Stimulated activated CD4-positive, alpha-beta T cell treated with anti-CD3 and anti-CD28 coated beads, Interleukin-15, amount 100 ng/mL, for 48 hours (primary cell): ENCODE results near the gene SLC1A7.

ENCODE experiments used
- DNase-seq, 2 donors: peaks; one replicate each; pipeline ENCODE4 v3.0.0-alpha.2; 2020; ENCODE audit warnings: low read depth in 2 of 2

The SLC1A7 gene

DNA sequence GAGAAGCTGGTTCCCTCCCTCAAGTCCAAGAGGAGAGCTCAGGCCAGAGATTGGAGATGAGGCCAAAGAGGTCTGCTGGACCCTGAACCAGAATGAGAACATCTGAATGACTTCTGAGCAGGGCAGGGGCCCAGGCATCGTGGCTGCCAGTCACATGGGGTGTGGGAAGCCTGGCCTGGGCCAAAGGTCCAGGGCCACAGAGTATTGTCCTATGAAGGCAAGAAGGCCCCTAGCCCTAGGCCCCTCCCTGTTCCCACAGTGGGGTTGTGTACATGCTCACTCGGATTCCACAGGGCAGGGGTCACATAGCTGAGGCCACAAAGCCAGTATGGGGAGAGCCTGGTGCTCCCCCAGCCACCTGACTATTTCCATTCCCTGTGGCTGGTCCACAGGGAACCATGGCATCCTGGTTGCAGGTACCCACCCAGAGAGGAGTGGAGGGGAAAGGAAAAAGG is 18.5 kb upstream of the SLC1A7 start:
- no peak for DNase-seq

DNA sequence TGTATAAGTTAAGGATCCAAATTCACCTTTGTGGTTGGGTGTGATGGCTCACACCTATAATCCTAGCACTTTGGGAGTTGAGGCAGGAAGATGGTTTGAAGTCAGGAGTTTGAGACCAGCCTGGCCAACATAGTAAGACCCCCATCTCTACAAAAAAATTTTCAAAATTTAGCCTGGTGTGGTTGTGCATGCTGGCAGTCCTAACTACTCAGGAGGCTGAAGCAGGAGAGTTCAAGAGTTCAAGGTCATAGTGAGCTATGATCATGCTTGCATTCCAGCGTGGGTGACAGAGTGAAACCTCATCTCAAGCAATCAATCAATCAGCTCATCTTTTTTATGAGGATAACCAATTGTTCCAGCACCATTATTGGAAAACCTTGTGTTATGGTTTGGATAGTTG is 16.5 kb upstream of the SLC1A7 start:
- no peak for DNase-seq

DNA sequence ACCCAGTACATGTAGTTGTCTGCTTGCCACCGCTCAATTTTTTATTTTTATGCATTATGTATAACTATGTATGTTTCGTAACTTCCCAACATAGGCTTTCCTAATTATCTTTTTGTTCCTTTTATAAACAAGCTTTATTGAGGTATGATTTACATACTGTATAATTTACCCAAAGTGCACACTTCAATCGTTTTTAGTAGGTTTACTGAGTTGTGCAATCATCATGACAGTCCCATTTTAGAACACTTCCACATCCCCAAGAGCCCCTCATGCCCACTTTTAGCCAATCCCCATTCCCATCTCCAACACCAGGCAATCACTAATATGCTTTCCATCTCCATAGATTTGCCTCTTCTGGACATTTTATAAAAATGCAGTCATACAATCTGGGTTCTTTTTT is 14.3 kb upstream of the SLC1A7 start:
- no peak for DNase-seq

DNA sequence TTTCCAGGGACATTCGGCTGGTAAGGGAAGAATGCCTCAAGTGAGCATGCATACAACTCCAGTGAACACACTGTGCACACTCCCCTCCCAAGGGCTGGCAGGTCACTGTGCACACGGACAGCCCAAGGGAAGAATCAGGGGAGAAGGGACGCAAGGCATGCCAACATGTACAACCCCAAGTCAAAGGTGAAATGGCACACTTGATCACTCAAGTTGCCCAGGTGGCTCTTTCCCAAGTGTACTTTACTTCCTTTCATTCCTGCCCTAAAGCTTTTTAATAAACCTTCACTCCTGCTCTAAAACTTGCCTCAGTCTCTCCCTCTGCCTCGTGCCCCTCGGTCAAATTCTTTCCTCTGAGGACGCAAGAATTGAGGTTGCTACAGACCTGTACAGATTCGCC is 13.5 kb upstream of the SLC1A7 start:
- DNase-seq, result no peak

DNA sequence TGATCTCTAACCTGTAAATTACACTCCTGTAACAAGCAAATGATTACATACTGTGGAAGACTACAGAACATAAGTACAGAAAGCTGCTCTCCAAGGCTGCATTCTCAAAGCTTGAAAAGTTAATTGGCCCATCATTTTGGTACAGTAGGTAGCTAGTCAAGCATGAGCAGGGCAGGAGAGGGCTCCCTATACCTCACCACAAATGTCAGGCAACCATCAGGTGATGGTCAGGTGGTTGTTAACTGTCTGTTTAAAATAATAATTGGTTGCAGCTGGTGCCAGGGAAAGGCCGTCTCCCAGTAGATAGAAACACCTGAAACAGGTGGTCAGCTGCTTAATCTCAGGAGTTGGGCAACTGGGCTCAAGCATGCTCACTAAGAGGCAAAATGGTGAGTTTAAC is 13.1 kb upstream of the SLC1A7 start:
- no peak for DNase-seq

DNA sequence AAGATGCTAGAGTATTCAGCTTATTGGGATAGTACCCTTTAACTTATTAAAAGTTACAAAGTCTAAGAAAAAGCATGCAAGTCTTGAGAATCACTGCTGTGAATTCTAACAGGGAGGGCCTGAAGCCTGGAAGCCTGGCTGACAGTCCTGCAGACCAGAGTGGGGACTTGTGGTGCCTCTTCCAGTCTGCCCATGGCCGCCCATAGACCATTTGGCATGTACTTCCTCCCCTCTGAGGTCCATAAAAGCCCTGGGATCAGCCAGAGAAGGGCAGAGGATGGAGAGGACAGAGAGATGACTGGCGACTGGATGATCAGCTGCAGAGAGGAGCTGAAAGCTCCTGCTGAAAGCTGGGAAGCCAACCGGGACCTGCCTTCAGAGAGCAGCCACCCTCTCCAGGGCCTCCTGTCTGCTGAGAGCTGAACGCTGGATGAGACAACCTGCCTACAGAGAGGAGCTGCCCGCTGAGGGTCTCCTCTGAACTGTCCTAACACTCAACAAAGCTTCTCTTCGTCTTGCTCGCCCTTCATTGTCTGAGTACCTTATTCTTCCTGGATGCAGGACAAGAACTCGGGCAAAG is 12.5 kb upstream of the SLC1A7 start:
- no peak for DNase-seq

DNA sequence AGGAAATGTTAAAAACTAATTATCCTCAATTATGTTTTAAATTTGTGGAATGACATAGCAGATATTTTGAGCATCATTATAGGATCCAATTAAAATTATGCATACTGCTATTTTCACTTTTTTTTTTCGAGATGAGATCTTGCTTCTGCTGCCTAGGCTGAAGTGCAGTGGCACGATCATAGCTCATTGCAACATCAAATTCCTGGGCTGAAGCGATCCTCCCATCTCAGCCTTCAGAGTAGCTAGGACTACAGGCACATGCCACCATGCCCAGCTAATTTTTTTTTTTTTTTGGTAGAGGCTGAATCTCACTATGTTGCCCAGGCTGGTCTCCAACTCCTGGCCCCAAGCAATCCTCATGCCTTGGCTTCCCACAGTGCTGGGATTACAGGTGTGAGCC is 11.3 kb upstream of the SLC1A7 start:
- no peak for DNase-seq

DNA sequence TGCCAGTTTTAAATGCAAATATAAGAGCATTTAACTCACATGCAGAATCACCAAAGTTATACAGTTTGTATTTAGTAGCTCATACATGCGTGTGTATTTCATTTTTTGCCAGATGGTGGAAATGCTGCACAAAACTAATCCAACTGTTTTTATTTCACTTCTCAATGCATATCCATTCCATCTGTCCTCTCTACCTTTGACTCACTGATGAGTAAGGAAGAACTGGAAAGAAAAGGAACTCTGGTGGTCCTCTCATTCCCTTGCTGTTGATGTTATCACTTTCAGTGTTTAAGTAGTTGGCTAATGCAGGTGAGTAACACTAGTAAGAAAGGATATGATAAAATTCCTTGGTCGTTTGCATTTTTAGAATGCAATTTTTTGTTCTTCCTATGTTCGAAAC is 5.7 kb upstream of the SLC1A7 start:
- DNase-seq, result no peak

DNA sequence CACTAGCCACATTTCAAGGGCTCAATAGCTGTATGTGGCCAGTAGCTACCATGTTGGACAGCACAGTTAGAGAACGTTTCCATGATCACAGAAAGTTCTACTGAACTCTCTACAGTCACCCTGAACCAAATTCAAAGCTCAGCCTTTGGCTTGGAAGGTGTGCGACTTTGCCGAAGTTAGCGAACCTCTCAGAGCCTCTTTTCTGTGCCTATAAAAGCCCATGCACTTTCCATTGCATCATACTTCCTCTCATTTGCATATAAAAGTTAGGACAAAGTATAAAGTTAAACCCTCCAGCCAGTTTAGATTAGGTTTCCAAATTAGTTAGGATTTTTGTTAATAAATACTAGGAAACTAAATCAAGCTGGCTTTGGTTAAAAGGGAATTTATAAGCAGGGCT is 4.7 kb upstream of the SLC1A7 start:
- DNase-seq, result no peak

DNA sequence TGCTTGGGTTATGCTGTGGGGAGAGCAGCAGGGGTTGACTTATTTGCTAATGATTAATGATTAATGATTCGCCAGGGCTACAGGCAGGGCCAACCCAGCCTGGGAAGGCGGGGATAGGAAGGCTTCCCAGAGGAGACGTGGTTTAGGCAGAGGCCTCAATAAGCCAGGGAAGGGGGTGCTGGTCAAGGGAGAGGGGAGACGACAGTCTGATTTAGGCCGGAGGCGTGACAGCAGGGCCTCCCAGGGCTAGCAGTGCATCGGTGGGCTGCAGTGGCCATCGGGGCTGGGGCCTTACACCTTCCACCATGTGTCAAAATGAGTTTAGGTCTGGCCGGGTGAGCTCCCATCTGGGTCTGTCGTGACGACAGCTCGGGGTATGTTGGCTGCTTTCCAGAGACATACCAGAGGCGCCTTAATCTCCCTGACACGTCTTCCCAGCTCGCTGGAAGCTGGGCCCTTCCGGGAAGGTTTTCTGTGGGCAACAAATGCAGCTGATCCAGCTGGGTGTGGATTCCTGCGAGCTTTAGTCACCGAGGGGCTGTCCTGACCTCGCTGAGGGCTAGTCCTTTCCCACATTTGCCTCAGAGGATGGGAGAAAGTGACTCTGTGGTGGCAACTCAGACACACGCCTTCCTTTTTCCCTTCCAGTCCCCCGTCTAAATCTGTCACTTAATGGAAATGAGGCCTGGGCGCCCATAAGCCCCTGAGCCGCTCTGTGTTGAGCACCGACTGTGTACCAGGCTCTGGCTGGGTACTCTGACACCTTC is 3.7 kb upstream of the SLC1A7 start:
- no peak for DNase-seq

DNA sequence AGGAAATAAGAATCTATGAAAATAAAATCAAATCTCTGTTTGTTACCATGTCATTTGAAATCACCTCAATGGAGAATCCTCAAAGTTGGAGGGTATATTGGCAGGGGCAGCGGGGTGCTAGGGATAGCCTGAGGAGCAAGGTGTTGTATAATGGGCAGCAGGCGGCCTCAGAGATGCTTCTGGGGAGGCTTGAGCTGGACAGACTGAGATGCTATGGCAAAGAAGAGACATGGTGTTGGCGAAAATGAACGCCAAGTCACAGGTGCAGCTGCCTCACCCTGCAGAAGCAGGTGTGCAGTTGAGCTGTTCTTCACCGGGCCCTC is 3.1 kb upstream of the SLC1A7 start:
- no peak for DNase-seq

DNA sequence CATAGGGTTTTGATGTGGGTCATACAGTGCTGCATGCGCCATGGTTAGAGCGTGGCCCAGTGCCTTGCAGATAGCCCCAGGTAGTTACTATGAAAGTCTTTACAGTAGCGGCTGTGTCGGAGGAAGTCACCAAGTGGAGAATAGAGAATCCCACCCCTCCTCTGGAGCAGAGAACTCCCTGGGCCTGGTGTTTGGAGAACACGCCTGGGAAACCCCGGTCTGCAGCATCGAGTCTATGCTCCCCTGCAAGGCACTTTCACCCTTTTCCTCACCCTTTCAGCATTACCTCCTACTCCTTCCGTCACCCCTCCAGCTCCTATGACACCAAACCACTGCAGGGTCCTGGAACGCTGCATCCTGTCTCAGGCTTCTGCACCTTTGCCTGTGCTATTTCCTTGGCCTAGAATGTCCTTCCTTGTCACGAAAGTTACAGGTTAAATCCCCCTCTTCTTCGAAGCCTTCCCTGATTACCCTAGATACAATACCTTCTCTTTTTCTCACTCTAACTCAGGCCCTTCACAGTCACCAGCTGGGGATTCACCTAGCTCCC is 2.7 kb upstream of the SLC1A7 start:
- DNase-seq, result no peak

DNA sequence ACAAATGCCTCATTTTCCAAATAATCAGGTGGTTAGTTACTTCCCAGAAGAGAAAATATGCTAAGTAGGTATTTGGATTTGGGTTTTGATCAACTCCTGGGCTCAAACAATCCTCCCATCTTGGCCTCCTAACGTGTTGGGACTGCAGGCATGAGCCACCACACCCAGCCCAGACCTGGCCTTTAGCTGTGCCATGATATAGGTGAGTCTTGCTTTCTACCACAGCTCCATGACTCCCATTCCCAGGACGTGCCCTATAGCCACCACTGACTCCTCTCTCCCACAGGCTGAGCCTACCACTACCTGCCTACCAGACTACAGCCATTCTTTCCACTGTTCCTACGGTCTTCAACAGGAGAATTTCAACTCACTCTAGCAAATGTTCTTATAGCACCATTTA is 1.8 kb upstream of the SLC1A7 start:
- no peak for DNase-seq

DNA sequence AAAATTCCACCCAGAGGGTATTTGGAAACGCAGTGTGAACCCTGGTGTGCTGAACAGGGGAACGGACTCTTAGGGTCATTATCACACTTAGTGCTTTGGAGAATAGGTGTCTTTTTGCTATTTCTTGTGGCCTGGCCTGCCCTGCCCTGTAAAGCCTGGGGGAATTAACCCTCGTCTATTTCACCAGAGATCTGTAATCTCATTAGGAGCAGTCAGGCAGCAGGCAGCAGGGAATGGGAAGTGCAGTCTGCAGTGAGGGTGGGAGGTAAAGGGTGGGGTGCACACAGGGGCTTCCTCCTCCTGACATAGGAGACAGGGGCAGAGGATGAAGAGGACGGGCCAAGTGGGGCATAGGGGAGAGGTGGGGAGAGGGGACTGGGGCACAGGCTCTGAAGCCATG is 1.1 kb upstream of the SLC1A7 start:
- DNase-seq, result no peak

DNA sequence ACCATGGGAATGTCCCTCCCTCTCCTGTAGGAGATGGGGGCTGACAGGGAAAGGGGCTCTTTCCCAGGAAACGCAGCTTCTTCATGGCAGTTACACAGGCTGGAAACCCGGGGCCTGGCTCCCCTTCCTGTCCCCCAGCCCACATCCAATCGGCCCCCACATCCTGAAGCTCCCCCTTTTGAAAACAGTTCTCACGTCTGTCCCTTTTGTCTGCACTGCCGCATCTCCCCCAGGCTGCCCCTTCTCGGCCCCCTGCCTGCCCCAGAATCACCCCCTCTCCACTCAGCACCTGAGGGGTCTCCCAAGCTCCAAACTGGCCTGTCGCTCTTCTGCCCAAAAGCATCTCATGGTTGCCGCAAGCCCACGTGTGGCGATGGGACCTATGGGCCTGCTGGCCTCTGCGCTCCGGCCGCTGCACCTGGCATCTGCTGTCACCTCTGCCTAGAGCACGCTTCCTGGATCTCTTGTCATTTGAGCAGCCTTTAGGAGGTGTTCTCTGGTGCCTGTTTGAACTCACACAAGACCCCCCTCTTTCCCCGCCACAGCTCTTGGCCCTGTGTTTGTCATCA is 867 bp downstream of the SLC1A7 start:
- DNase-seq, result no peak

DNA sequence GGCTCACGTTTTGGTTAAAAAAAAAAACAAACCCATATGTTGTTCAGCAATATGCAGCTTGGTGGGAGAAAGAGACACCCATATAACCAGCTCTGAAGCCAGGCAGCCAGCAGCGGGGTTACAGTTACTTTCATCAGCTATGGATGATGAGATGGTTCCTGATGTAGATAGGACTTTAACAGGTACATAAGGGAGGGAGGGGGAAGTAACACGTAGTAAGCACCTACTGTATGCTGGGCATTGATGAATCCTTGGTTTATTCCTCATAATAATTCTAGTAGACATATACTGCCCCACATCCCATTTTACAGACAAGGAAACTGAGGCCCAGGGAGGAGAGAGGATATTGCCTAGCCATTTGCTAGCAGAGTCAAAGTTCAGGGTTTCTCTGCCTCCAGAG is 2.0 kb downstream of the SLC1A7 start:
- DNase-seq, result no peak

DNA sequence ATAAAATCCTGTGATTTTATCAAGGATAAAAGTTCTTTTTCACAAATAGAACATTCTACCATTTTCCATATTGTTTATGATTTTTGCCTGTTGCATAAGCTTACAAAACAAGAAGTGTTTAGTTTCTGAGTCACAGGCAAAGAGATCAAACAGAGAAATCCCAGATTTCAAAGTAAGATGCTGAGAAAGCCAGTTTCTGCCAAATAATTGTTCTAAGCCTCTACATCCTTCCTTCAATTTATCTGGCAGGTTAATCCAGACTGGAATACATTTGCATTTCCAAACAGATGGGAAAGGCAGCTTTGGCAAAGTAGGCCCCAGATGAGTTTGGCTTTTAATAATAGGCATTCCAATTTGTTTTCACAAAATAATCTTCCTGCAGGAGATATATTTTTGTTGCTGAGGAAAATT is 2.5 kb downstream of the SLC1A7 start:
- no peak for DNase-seq

DNA sequence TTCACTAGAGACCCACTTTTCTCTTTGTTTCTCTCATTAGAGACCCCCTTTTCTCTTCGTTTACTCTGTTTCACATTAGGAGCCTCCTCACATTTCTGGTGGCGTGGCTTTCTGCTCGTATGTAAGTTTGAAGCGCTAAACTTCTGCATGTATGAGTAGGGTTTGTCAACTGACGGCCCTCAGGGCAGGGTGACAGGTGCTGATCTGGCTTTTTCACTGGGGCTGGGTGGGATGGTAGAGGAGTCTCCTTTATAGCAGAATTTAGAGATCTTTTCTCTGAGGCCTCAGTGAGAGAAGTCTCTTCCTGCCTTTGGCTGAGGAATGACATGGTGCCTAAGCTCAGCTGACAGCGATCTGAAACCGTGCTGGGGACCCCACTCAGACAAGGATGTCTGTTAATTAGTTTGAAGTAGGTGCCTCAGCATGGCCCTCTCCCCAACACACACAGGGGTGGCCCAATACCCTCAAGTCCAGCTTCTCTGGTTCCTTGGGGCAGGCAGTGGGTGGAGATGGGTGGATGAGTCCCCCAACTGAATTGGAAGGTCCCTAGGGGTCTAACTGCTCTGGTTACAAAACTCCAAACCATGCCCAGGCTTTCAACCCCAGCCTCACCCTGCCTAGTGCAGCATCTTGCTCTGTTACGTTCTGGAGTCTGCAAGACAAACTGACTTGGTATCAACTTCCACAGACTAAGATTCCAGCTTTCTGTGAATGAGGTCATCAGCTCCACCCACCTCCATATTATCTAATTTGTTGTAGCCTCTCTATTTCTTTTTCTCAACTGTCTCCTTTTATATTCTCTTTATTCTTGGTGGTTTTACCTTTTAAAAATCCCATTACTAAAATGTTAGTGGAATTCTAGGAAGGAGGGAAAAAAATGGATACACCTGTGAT is 3.2 kb downstream of the SLC1A7 start:
- DNase-seq, result no peak

DNA sequence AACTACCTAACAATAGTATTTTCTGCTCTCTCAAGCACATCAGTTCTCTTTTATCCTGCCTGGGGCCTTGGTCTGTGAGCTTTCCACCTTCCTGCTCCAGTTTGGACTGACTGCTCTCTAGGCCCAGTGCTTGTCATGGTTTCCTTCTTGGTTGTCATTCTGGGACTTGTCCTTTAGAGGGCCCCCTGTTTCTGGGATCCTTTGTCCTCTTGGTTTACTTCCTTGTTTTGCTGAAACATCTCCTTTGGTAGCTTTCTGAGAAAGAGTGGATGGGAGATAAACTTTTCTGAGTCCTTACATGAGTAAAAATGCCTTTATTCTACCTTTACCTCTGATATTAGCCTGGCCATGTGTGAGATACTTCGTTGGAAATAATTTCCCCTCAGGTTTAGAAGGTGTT is 4.7 kb downstream of the SLC1A7 start:
- DNase-seq, result no peak

DNA sequence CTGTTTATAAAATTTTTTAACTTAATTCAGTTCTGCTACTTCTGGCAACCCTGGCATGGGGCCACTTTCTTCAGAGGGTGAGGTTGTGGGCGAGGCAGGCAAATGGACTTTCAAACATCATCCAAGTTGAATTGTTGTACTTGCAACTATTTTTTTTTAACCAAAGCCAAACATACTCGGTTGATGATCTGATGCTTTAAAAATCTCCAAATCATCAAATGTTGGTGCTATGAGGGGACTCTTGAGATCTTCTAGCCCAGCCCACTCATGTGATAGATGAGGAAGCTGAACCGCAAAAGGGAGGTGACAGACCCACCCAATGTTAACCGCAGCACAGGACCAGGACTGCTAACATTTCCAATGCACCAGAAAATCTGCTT is 6.7 kb downstream of the SLC1A7 start:
- DNase-seq, result no peak

DNA sequence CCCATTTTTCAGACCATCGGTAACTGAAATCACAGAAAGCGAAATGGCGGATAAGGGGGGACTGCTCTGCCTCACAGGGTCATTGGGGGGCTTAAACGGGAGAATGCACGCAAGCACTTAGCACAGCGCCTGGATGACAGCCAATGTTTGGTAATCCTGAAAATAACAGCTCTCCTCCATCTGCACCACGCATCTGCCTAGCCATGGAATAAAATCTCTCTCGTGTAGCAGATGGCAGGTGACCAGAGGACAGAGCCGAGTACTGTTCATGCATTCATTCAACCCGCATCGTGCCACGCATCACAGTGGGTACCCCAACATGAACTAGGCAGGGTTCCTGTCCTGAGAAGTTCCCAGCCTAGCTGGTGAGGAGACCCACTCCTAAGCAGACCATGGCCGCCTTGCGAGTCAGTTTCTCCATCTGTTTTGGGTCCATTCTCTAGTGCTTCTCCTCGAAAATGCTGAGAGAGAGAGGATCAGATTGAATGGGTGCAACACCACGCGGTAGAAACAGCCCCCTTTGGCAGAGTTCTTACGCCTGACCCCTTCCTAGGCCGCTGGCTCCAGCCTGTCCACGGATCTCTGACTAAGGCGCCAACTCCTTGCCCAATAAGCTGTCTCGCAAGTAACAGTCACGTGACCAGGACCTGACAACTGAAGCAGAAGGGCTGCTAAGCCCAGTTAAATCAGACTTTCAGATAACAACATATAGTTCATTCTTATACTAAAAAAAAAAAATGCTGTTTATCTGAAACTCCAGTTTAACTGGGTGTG is 7.3 kb downstream of the SLC1A7 start:
- DNase-seq, result no peak

DNA sequence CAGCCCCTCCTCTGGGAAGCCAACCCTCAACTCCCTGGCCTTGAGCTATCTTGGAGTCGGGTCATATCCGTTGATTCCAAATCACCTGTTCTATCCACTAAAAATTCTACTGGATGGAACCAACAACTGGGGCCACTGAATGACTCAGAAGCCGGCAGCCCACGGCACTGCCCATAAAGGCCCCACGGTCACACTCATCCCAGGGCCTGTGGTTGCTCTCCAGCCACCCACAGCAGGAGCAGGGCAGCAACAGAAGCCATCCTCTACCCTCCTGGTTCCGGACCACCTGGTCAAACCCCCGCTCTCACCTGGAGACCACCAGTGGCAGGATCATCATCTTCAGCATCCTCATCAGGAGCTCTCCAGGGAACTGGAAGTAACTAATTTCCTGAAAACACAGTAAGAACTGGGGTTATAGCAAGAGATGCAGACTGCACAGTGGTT is 8.4 kb downstream of the SLC1A7 start:
- DNase-seq, result no peak
